Lower leg skin (tissue), 4 donors: ENCODE data around the gene C4orf50. TPM values are rescaled to one million over a fixed set of nuclear protein-coding genes. Genes with fewer than 3 reads are reported as not detected.

Experiments used
- DNase-seq, 2 donors: peaks; one replicate each; pipeline ENCODE4 v3.0.0-alpha.2; 2019; ENCODE audit warnings: low spot score in 2 of 2
- H3K4me3 ChIP-seq: fragments of 200-600 bp; sonication (generic); 2 replicates; pipeline ENCODE4 v1.5.1; 2017; ENCODE audit warnings: mild to moderate bottlenecking, low read depth; ENCODE audit not compliant: poor library complexity, severe bottlenecking
- POLR2A ChIP-seq, 2 donors: fragments of 450-650 bp; IDR thresholded peaks; one replicate each; pipeline ENCODE4 v1.6.1; 2016 to 2017; ENCODE audit warnings: antibody characterized with exemption in 2 of 2, mild to moderate bottlenecking in 1 of 2, moderate library complexity in 1 of 2
- WGBS, 2 donors: methylation state at CpG; one replicate each; pipeline ENCODE4 v1.1.5; 2018; 5-methylcytosine and 5-hydroxymethylcytosine counted together
- intact Hi-C: fragments of 100-400 bp; cut with DNase I; formaldehyde crosslinking; loops from one replicate; pipeline ENCODE4 v1.15.0; 2023; ENCODE audit warnings: low total_unique reads
- total RNA-seq, 4 donors: library from RNA; depleted of rRNA; stranded (reverse); fragments of >200 nt; gene quantifications; one replicate each; pipeline ENCODE4 v1.1.0, GENCODE V29; 2016
- TF ChIP-seq, protein P1 (sequence below), 3 donors: fragments of 450-650 bp; IDR thresholded peaks; one replicate each; pipeline ENCODE4 v1.5.1; 2016; ENCODE audit warnings: antibody characterized with exemption in 3 of 3, mild to moderate bottlenecking in 3 of 3, moderate library complexity in 2 of 3

The C4orf50 gene
- total RNA-seq, 4 donors from 2014 or later, result not detected

DNA sequence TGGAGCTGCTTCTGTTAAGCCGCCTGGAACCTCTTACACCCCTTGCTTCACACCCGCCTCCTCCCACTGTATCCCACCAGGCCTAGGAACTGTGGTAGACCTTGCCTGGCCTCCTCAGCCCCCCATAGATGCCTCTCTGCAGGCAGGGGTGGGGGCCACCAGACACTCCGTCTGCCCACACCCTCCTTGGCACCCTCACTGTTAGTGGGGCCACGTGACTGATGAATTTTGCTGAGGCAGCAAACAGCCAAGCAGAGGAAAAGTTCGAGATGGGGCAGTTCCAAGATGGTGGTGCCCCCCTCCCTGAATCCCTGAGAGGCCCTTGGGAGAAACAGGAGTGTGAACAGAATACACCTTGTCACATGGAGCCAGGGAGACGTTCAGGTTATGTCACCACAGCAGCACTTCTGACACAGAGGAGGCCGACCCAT lies 41.2 kb upstream of the C4orf50 start:
- H3K4me3 ChIP-seq, result no peak overlapping the region
- intact Hi-C loops, result no loop called here
- DNase-seq, result no peak
- 92 to 93% methylated on average over 7 of the region's 7 CpGs for WGBS, 2 donors
- no peak for TF ChIP-seq POLR2A (IDR thresholded peaks at IDR 0.05)
- TF ChIP-seq, protein P1, sequence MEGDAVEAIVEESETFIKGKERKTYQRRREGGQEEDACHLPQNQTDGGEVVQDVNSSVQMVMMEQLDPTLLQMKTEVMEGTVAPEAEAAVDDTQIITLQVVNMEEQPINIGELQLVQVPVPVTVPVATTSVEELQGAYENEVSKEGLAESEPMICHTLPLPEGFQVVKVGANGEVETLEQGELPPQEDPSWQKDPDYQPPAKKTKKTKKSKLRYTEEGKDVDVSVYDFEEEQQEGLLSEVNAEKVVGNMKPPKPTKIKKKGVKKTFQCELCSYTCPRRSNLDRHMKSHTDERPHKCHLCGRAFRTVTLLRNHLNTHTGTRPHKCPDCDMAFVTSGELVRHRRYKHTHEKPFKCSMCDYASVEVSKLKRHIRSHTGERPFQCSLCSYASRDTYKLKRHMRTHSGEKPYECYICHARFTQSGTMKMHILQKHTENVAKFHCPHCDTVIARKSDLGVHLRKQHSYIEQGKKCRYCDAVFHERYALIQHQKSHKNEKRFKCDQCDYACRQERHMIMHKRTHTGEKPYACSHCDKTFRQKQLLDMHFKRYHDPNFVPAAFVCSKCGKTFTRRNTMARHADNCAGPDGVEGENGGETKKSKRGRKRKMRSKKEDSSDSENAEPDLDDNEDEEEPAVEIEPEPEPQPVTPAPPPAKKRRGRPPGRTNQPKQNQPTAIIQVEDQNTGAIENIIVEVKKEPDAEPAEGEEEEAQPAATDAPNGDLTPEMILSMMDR (IDR thresholded peaks at IDR 0.05), result no peak

DNA sequence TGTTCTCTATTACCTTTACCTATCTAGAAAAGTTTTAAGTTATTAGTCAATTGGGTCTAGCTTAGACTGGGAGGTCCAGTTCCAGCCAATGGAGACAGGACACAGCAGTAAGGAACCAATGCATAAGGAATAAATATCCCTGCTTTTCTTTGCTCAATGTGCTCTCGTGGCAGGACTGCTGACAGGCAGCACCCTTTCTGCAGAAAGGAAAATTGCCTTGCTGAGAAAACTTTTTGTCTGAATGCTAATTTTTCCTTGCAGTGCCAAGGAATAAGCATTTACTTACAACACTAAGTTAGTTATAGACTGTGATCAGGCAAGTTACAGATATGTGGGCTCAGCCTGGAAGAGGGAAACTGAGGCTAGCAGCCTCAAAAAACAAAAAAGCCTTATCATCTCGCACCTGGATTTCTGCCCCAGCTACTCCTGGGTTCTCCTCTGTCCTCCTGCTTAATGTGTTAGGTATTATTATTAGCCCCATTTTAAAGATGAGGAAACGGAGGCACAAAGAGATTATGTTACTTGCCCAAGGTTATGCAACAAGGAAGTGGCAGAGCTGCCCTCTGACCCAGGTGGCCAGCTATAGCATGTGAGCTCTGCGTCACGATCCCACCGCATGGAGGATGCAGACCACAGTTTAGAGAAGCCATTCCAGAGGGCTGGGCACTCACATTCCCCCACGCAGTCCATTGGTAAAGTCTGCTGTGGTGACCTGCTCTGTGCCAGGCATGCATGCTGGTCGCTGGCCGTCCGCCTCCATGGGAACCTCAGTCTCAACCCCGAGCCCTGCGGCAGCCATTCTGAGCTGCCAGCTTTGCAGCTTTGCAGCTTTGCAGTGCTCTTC lies 40.5 kb upstream of the C4orf50 start:
- no peak overlapping the region for H3K4me3 ChIP-seq
- DNase-seq, result no peak
- TF ChIP-seq, protein P1 (IDR thresholded peaks at IDR 0.05), result no peak
- no peak for TF ChIP-seq POLR2A (IDR thresholded peaks at IDR 0.05)
- intact Hi-C loops, result no loop called here
- 95% methylated on average over 12 of the region's 12 CpGs for WGBS, 2 donors

DNA sequence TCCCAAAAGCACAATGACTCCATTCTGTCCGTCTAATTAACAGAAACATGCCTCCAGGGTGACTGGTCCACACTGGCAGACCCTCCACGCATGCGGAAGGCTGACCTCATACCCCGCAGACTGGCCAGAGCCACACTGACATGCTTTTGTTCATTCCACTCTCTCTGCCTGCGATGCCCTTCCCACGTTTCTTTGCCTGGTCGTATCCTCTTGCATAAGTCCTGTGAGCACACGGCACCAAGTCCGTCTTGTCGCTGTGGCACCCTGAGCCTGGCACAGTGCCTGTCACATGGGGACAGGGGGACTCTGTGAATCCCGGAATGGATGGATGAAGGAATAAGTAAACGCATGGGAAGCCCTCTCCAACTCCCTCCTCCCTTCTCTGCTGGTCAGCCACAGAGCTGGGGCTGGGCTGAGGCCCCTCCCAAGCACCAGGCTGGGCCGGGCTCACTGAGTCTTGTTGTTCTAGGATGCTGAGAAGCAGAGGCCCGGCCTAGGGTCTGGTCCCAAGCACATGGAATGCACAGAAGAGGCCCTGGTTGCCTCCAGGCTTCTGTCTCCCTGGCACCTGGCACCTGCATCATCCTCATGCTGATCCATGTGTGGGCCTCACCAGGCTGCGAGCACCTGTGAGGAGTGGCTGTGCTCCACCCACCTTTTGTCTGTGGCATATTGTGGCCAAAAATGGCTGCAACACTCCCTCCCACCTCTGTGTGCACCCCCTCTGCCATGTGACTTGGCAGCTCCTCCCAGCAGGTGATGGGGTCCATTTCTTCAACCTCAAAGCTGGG lies 38.9 kb upstream of the C4orf50 start:
- TF ChIP-seq, protein P1 (IDR thresholded peaks at IDR 0.05), result no peak
- TF ChIP-seq POLR2A (IDR thresholded peaks at IDR 0.05), result no peak
- WGBS, 2 donors, result 87 to 90% methylated on average over 15 of the region's 15 CpGs
- no peak overlapping the region for H3K4me3 ChIP-seq
- DNase-seq, result no peak
- intact Hi-C loops, result no loop called here

DNA sequence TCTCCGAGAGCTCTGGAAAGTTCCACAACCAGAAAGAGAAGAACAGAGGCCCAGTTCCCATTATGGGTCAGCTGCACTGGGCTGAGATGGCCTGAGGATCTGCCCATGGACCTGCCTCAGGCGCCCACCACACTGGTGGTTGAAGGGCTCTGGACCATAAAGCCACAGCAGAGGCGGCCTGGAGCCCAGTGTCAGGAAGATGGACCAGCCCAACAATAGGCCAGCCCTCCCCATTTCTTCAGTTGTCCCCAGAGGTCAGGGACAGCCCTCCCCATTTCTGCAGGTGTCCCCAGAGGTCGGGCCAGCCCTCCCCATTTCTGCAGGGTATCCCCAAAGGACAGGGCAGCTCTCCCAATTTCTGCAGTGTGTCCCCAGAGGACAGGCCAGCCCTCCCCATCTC lies 37.2 kb upstream of the C4orf50 start:
- 80 to 90% methylated on average over 3 to 4 of the region's 4 CpGs for WGBS, 2 donors
- no peak overlapping the region for H3K4me3 ChIP-seq
- TF ChIP-seq, protein P1 (IDR thresholded peaks at IDR 0.05), result no peak
- TF ChIP-seq POLR2A (IDR thresholded peaks at IDR 0.05), result no peak
- DNase-seq, result no peak
- intact Hi-C loops, result no loop called here

DNA sequence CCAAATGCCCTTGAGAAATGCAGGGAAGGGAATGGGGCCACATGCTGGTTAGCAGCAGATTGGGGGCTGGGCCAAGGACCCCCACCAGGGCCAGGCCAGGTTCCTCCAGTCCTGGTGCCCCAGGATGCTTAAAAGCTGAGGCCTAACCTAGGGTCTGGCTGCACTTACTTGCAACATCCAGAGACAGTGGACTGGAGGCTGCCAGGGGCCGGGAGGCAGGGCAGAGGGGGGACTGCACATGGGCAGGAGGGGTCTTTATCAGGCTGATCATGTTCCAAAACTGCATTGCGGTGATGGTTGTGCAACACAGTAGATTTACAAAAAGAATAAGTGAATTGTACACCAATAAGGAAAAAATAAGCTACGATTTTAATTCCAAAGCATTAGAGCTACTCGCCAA lies 36.8 kb upstream of the C4orf50 start:
- WGBS, 2 donors, result 92 to 95% methylated on average over 4 of the region's 4 CpGs
- no peak overlapping the region for H3K4me3 ChIP-seq
- intact Hi-C loops, result no loop called here
- no peak for DNase-seq
- no peak for TF ChIP-seq POLR2A (IDR thresholded peaks at IDR 0.05)
- TF ChIP-seq, protein P1 (IDR thresholded peaks at IDR 0.05), result no peak
